Effector memory CD4-positive, alpha-beta T cell (primary cell): ENCODE measurements around the gene DESI1.
"Not testable (repeated sequence)": the region's sequence is repeated elsewhere in the genome, so short reads cannot be mapped to it uniquely, and the experiment has no call there.

Source experiments
- DNase-seq, 3 donors: peaks; one replicate each; pipeline ENCODE4 v3.0.0-alpha.2; 2020
- H3K27ac ChIP-seq: 2 replicates; pipeline ENCODE4 v1.7.0; 2013; ENCODE audit warnings: mild to moderate bottlenecking, low read length, moderate library complexity; ENCODE audit not compliant: insufficient read depth, poor library complexity, severe bottlenecking
- H3K27me3 ChIP-seq: replicated peaks from 2 replicates; pipeline ENCODE4 v1.7.0; 2013; ENCODE audit warnings: mild to moderate bottlenecking, low read length; ENCODE audit not compliant: insufficient read depth, control insufficient read depth, poor library complexity, severe bottlenecking
- H3K36me3 ChIP-seq: 2 replicates; pipeline ENCODE4 v1.7.0; 2013; ENCODE audit warnings: mild to moderate bottlenecking, low read length, moderate library complexity; ENCODE audit not compliant: control insufficient read depth, insufficient read depth
- H3K4me1 ChIP-seq: 2 replicates; pipeline ENCODE4 v1.7.0; 2013; ENCODE audit warnings: low read length, mild to moderate bottlenecking; ENCODE audit not compliant: control insufficient read depth, insufficient read depth, poor library complexity, severe bottlenecking
- H3K4me3 ChIP-seq: 2 replicates; pipeline ENCODE4 v1.7.0; 2013; ENCODE audit warnings: low read length, low read depth, mild to moderate bottlenecking; ENCODE audit not compliant: insufficient read depth, poor library complexity, severe bottlenecking
- H3K9me3 ChIP-seq: 2 replicates; pipeline ENCODE4 v1.7.0; 2013; ENCODE audit warnings: mild to moderate bottlenecking, low read length, moderate library complexity; ENCODE audit not compliant: control insufficient read depth

Gene DESI1

DNA sequence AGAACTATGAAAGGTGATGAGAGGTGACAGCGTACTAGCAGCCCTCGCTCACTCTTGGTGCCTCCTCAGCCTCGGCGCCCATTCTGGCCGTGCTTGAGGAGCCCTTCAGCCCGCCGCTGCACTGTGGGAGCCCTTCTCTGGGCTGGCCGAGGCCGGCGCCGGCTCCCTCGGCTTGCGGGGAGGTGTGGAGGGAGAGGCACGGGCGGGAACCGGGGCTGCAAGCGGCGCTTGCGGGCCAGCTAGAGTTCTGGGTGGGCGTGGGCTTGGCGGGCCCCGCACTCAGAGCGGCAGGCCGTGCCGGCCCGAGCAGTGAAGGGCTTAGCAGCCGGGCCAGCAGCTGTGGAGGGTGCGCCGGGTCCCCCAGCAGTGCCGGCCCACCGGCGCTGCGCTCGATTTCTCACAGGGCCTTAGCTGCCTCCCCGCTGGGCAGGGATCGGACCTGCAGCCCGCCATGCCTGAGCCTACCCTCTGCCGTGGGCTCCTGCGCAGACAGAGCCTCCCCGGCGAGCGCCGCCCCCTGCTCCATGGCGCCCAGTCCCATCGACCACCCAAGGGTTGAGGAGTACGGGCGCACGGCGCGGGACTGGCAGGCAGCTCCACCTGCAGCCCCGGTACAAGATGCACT lies 27.4 kb downstream of the DESI1 start:
- H3K4me3 ChIP-seq, H3K4me1 ChIP-seq, H3K27me3 ChIP-seq, H3K9me3 ChIP-seq, DNase-seq, H3K36me3 ChIP-seq, H3K27ac ChIP-seq: not testable (repeated sequence)

- H3K4me3 ChIP-seq: peak within 1 kb of the TSS; percentile 80
- no peaks in the 10 kb centered on the region for H3K9me3 ChIP-seq
- peaks cover 5% of the 10 kb centered on the region for H3K36me3 ChIP-seq
- DNase-seq: peak; percentile 100
- H3K27ac ChIP-seq: peak within 1 kb of the TSS; percentile 63
- no peaks in the 10 kb centered on the region for H3K27me3 ChIP-seq
- H3K4me1 ChIP-seq: peaks cover 8% of the 10 kb centered on the region
Measured at GRCh38 chr22:41589391-41590241, 31.2 kb downstream of the DESI1 start, which contains the start of gene PMM1. Gene PMM1, minus strand, starts transcription at chr22:41589840. Its CDS starts 35 bp downstream, at chr22:41589805.

GRCh38 chr22:41587347-41587723 lies 33.5 kb downstream of the DESI1 start:
- Histone ChIP-seq H3K9me3 (no peaks in the 10 kb centered on the region), H3K27ac (no peak overlapping the region), H3K36me3 (peaks cover 21% of the 10 kb centered on the region), H3K27me3 (no peaks in the 10 kb centered on the region), H3K4me3 (no peak overlapping the region), H3K4me1 (peaks cover 8% of the 10 kb centered on the region)
- DNase-seq: no peak

- DNase-seq: no peak
- no peak overlapping the region for H3K27ac ChIP-seq
- H3K4me1 ChIP-seq: peaks cover 8% of the 10 kb centered on the region
- no peaks in the 10 kb centered on the region for H3K27me3 ChIP-seq
- H3K9me3 ChIP-seq: no peaks in the 10 kb centered on the region
- peaks cover 21% of the 10 kb centered on the region for H3K36me3 ChIP-seq
- no peak overlapping the region for H3K4me3 ChIP-seq
Measured at GRCh38 chr22:41585898-41586297, 34.9 kb downstream of the DESI1 start.

DNA sequence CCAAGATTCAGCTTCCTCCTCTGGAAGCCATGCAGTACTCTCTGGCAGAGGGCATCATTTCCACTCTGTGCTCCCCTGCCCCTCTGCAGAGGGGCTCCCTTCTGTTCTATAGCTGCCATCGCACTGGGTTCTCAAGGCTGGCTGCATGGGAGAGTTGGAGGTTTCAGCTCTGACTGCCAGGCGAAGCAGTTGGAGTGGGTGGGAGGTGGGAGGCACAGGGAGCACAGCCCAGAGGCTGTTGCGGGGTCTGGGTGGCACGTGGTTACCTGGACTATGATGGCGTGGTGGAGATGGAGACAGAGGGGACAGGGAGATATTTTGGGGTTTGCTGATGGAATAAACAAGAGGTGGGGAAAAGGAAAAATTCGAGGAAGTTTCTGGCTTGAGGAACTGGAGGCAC lies 36.0 kb downstream of the DESI1 start:
- Histone ChIP-seq H3K9me3 (no peaks in the 10 kb centered on the region), H3K4me3 (no peak overlapping the region), H3K27me3 (no peaks in the 10 kb centered on the region), H3K27ac (no peak overlapping the region), H3K4me1 (peaks cover 8% of the 10 kb centered on the region), H3K36me3 (peaks cover 21% of the 10 kb centered on the region)
- DNase-seq: no peak

- no peaks in the 10 kb centered on the region for H3K9me3 ChIP-seq
- DNase-seq: no peak
- H3K27me3 ChIP-seq: no peaks in the 10 kb centered on the region
- H3K36me3 ChIP-seq: peaks cover 32% of the 10 kb centered on the region
- H3K4me1 ChIP-seq: no peaks in the 10 kb centered on the region
- H3K4me3 ChIP-seq: no peak overlapping the region
- H3K27ac ChIP-seq: no peak overlapping the region
Measured at GRCh38 chr22:41582694-41583093, 38.1 kb downstream of the DESI1 start.

- H3K36me3 ChIP-seq: peaks cover 42% of the 10 kb centered on the region
- no peak overlapping the region for H3K27ac ChIP-seq
- H3K9me3 ChIP-seq: no peaks in the 10 kb centered on the region
- DNase-seq: no peak
- H3K4me1 ChIP-seq: no peaks in the 10 kb centered on the region
- no peaks in the 10 kb centered on the region for H3K27me3 ChIP-seq
- no peak overlapping the region for H3K4me3 ChIP-seq
Measured at GRCh38 chr22:41579997-41580355, 40.9 kb downstream of the DESI1 start.

GRCh38 chr22:41579297-41579996 lies 41.4 kb downstream of the DESI1 start:
- H3K4me3 ChIP-seq: no peak overlapping the region
- H3K4me1 ChIP-seq: no peaks in the 10 kb centered on the region
- H3K36me3 ChIP-seq: peaks cover 37% of the 10 kb centered on the region
- H3K9me3 ChIP-seq: no peaks in the 10 kb centered on the region
- no peak overlapping the region for H3K27ac ChIP-seq
- no peaks in the 10 kb centered on the region for H3K27me3 ChIP-seq
- no peak for DNase-seq

DNA sequence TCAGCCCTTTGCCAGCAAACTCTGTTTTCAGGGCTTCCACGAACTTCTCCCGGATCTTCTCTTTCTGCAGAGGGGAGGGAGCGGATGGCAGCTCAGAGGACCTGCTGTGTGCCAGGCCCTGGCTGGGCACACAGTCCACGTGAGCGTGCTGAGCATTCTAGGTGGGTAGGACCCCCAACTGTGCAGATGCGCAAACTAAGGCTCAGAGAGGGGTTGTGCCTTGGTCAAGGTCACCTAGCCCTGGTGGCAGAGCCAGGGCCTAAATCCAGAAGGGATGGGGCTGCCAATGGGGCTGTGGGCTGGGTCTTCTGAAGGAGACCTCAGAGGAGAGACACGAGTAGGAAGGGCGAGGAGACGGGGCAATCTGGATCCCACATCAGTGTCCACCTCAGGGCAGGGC lies 42.0 kb downstream of the DESI1 start:
- Histone ChIP-seq H3K27ac (no peak overlapping the region), H3K4me3 (no peak overlapping the region), H3K36me3 (peaks cover 34% of the 10 kb centered on the region), H3K4me1 (no peaks in the 10 kb centered on the region), H3K27me3 (no peaks in the 10 kb centered on the region), H3K9me3 (no peaks in the 10 kb centered on the region)
- DNase-seq: no peak

DNA sequence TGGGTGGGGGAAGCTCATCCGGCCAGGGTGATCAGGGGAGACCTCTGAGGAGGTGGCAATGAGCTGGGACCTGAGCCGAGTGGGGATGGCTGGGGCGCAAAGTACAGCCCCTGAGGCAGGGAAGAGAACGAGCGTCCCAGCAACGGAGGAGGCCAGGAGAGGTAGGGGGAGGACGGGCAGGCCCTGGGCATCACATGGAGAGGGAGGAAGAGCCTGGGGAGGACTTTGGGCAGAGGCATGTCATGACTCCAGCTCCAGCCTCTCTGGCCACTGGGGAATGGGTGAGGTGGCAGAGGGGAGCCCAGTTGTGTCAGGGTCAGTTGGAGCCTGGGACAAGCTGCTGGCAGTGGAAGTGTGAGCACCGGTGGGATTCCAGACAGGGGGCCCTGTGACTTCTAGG lies 42.7 kb downstream of the DESI1 start:
- no peaks in the 10 kb centered on the region for H3K27me3 ChIP-seq
- H3K9me3 ChIP-seq: no peaks in the 10 kb centered on the region
- H3K36me3 ChIP-seq: peaks cover 29% of the 10 kb centered on the region
- no peaks in the 10 kb centered on the region for H3K4me1 ChIP-seq
- DNase-seq: no peak
- no peak overlapping the region for H3K4me3 ChIP-seq
- no peak overlapping the region for H3K27ac ChIP-seq
